SU-DHL-6 (cell line): ENCODE data around the gene C5orf58.

Experiments
- EZH2phosphoT487 ChIP-seq: fragments of 200-600 bp; sonication (generic), shearing (Covaris generic); conservative IDR thresholded peaks from 2 replicates; pipeline ENCODE4 v1.6.1; 2018; ENCODE audit warnings: mild to moderate bottlenecking, antibody characterized with exemption, low read length, moderate library complexity, mixed read lengths
- TF ChIP-seq, protein P1 (sequence below): fragments of 200-600 bp; sonication (generic); IDR thresholded peaks from one replicate; pipeline ENCODE4 v1.5.1; 2017; ENCODE audit warnings: antibody characterized with exemption, mild to moderate bottlenecking, low read length, moderate library complexity; ENCODE audit not compliant: insufficient read depth, poor library complexity, severe bottlenecking

DNA sequence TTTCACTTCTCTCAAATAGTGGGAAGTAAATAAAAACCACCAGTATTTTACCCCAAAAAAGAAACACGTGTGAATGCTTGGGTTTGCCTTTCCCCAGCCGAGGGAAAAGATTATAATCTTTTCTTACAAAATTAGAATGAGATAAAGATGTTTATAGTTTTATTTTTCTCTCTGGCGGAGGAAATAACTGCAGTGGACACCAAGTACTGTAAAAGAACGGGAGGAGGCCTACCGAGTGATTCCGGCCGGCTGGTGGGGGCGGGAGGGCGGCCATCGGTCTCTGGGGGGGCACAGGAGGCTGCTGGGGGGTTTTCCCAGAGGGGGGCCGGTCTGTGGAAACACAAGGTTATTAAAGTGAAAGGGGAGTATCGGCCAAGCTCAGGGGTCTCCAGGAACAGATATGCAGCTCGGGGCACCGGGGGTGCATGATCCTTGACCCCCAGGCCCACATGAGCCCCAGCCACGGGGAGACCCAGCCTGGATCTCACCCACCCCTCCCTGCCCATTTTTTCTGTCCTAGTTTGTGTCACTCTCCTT, 35.4 kb downstream of the C5orf58 start:
- TF ChIP-seq, protein P1, sequence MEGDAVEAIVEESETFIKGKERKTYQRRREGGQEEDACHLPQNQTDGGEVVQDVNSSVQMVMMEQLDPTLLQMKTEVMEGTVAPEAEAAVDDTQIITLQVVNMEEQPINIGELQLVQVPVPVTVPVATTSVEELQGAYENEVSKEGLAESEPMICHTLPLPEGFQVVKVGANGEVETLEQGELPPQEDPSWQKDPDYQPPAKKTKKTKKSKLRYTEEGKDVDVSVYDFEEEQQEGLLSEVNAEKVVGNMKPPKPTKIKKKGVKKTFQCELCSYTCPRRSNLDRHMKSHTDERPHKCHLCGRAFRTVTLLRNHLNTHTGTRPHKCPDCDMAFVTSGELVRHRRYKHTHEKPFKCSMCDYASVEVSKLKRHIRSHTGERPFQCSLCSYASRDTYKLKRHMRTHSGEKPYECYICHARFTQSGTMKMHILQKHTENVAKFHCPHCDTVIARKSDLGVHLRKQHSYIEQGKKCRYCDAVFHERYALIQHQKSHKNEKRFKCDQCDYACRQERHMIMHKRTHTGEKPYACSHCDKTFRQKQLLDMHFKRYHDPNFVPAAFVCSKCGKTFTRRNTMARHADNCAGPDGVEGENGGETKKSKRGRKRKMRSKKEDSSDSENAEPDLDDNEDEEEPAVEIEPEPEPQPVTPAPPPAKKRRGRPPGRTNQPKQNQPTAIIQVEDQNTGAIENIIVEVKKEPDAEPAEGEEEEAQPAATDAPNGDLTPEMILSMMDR = no peak
- no peak for TF ChIP-seq EZH2phosphoT487
